Esophagus muscularis mucosa (tissue), 4 donors: ENCODE measurements around the gene SCP2. TPM values are rescaled to one million over a fixed set of nuclear protein-coding genes. Genes with fewer than 3 reads are reported as not detected.

Source experiments
- DNase-seq: peaks from one replicate; pipeline ENCODE4 v3.0.0-alpha.2; 2017; ENCODE audit errors: extremely low spot score
- H3K27ac ChIP-seq, 4 donors: fragments of 200-600 bp; sonication (generic); replicated peaks in 1 of 4; 1 replicate in 3 of 4; 2 replicates in 1 of 4; pipeline ENCODE4 v1.5.1; 2016 to 2019; ENCODE audit warnings: mild to moderate bottlenecking in 1 of 4
- H3K27me3 ChIP-seq, 4 donors: fragments of 200-600 bp; sonication (generic); one replicate each; pipeline versions ENCODE4 v1.5.1 to v1.6.0; 2016 to 2019
- H3K36me3 ChIP-seq, 4 donors: fragments of 200-600 bp; sonication (generic); one replicate each; pipeline ENCODE4 v1.5.1; 2016 to 2019
- H3K4me1 ChIP-seq, 4 donors: fragments of 200-600 bp; sonication (generic); one replicate each; pipeline ENCODE4 v1.5.1; 2016 to 2019
- H3K4me3 ChIP-seq, 4 donors: fragments of 200-600 bp; sonication (generic); 1 replicate in 2 of 4; 2 replicates in 2 of 4; pipeline ENCODE4 v1.5.1; 2016 to 2019; ENCODE audit warnings: mild to moderate bottlenecking in 4 of 4, moderate library complexity in 1 of 4
- H3K9me3 ChIP-seq, 4 donors: fragments of 200-600 bp; sonication (generic); 1 replicate in 3 of 4; 2 replicates in 1 of 4; pipeline ENCODE4 v1.5.1; 2016 to 2019
- EP300 ChIP-seq: sonication (generic); formaldehyde crosslinking; IDR thresholded peaks from one replicate; pipeline ENCODE4 v1.6.1; 2017; ENCODE audit warnings: antibody characterized with exemption
- POLR2A ChIP-seq: fragments of 450-650 bp; IDR thresholded peaks from one replicate; pipeline ENCODE4 v1.6.1; 2017; ENCODE audit warnings: antibody characterized with exemption, moderate library complexity, mild to moderate bottlenecking, low read depth
- POLR2AphosphoS5 ChIP-seq, 2 donors: sonication (generic); formaldehyde crosslinking; IDR thresholded peaks; one replicate each; pipeline ENCODE4 v1.6.1; 2017; ENCODE audit warnings: antibody characterized with exemption in 2 of 2
- WGBS: methylation state at CpG from one replicate; pipeline ENCODE4 v1.1.5; 2018; 5-methylcytosine and 5-hydroxymethylcytosine counted together
- intact Hi-C: fragments of 100-400 bp; cut with DNase I; formaldehyde crosslinking; loops from one replicate; pipeline ENCODE4 v1.15.1; 2023
- small RNA-seq, 3 donors: library from RNA; depleted of rRNA; stranded (forward); fragments of <200 nt; gene quantifications; one replicate each; pipeline ENCODE3, GENCODE V24; 2016
- total RNA-seq, 4 donors: library from RNA; depleted of rRNA; stranded (reverse); fragments of >200 nt; gene quantifications; one replicate each; pipeline versions ENCODE4 v1.1.0 to v1.2.1, GENCODE V29; 2016
- TF ChIP-seq, protein P1 (sequence below), 3 experiments: fragments of 200-600 bp in 2 of 3; fragments of 450-650 bp in 1 of 3; sonication (generic) in 2 of 3; IDR thresholded peaks; one replicate each; pipeline ENCODE4 v1.5.1; 2017 to 2019; ENCODE audit warnings: antibody characterized with exemption in 3 of 3, mild to moderate bottlenecking in 2 of 3, moderate library complexity in 1 of 3

Gene SCP2
- total RNA-seq, 4 donors from 2014 or later, result 83.0 to 94.3 (median 92.1) TPM

DNA sequence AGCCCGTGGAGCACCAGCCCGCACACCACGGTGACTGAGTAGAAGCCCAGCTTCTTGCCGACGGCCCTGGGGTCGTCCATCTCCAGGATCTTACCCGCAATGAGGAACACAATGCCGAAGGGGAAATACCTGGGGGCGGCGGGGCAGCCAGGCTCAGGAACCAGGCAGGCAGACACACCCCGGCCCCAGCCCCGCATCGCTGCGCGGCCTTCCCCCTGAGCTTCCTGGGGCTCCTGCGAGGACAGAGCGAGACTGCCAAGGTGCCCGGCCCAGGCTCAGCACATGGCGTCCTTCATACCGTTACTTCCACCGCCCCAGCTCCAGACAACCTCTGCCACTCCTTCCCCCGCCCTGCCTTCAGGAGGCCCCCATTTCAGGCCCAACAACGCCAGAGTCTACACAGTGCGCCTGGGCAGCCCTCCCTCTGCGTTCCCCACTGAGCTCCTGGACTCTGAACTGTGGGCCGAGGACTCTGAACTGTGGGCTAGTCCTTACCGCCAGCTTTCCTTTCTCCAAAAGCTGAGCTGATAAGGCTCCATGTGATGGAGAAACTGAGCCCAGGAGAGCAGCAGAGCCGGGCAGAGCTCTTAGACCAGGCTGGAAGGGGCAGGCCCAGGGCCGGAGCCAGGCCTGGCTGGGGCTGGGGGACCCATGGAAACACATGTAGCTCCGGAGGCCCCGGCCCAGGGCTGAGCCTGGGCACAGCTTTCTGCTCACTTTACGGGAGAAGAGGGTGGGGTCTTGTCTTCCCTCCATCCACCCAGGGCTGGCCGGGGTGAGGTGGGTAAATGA lies 165.8 kb downstream of the SCP2 start:
- Histone ChIP-seq H3K36me3 (no peaks in the 10 kb centered on the region), H3K27ac (no peak overlapping the region), H3K4me1 (peaks cover 0 to 9% (median 3%) of the 10 kb centered on the region in 4 donors), H3K4me3 (no peak overlapping the region), H3K27me3 (no peaks in the 10 kb centered on the region), H3K9me3 (no peaks in the 10 kb centered on the region)
- WGBS, result 97% methylated on average over 25 of the region's 33 CpGs
- intact Hi-C loops, result no loop called here
- no peak for TF ChIP-seq POLR2A
- TF ChIP-seq POLR2AphosphoS5 (IDR thresholded peaks at IDR 0.05), result no peak
- TF ChIP-seq, protein P1, sequence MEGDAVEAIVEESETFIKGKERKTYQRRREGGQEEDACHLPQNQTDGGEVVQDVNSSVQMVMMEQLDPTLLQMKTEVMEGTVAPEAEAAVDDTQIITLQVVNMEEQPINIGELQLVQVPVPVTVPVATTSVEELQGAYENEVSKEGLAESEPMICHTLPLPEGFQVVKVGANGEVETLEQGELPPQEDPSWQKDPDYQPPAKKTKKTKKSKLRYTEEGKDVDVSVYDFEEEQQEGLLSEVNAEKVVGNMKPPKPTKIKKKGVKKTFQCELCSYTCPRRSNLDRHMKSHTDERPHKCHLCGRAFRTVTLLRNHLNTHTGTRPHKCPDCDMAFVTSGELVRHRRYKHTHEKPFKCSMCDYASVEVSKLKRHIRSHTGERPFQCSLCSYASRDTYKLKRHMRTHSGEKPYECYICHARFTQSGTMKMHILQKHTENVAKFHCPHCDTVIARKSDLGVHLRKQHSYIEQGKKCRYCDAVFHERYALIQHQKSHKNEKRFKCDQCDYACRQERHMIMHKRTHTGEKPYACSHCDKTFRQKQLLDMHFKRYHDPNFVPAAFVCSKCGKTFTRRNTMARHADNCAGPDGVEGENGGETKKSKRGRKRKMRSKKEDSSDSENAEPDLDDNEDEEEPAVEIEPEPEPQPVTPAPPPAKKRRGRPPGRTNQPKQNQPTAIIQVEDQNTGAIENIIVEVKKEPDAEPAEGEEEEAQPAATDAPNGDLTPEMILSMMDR (IDR thresholded peaks at IDR 0.05), result no peak
- TF ChIP-seq EP300, result no peak
- DNase-seq, result no peak

DNA sequence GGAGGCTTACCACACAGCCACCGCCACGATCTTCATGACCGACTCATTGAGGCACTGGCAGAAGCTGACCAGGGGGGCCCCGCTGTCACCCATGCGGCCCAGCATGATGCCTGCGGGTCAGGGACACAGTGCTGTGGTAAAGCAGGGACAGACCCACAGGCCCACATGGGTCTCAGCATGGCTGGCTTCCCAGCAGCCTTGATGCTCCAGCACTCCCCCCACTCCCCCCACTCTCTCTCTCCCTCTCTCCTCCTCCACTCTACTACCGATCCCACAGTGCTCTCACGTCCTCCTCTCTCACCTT lies 166.3 kb downstream of the SCP2 start:
- Histone ChIP-seq H3K27me3 (no peaks in the 10 kb centered on the region), H3K36me3 (no peaks in the 10 kb centered on the region), H3K9me3 (no peaks in the 10 kb centered on the region), H3K4me1 (peaks cover 0 to 6% (median 3%) of the 10 kb centered on the region in 4 donors), H3K27ac (no peak overlapping the region), H3K4me3 (no peak overlapping the region)
- no peak for DNase-seq
- TF ChIP-seq POLR2AphosphoS5 (IDR thresholded peaks at IDR 0.05) (no peak), POLR2A (no peak), EP300 (no peak)
- TF ChIP-seq, protein P1 (IDR thresholded peaks at IDR 0.05), result no peak
- WGBS, result 89% methylated on average over 8 of the region's 8 CpGs
- intact Hi-C loops, result no loop called here

DNA sequence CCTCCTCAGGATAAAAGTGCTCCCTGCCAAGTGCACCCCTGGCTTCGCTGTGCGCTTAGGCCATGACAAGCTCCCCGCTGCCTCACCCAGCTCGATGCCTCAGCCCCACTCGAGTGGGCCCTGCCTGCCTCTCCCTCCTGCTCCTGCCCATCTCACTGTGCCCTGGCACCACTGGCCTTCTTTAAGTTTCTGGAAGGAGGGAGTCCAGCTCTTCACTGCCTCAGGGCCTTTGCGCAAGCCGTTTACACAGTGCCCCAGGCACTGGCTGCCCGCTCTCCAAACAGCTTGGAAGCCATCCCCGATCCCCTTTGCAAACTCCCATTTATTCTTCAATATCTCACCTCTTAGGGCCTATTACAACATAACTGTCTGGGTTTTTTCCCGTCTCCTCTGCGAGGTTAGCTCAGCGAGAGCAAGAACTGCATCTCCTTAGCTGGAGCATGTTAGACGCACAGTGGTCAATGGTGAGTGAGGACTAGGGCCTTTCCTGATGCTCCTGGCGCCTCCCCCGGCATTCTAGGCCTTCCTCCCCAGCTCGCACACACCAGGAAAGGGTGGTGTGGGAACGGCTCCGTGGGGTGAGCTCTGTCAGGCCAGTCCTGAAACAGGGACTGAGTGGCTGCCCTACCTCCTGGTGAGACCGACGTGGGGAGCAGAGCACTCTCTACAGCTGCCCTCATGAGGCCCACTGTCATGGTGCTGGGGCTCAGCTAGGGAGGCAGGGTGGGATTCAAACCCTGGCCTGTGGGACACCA lies 166.9 kb downstream of the SCP2 start:
- intact Hi-C loops, result no loop called here
- H3K36me3 ChIP-seq, result no peaks in the 10 kb centered on the region
- no peaks in the 10 kb centered on the region for H3K27me3 ChIP-seq
- peaks cover 0 to 6% (median 2%) of the 10 kb centered on the region in 4 donors for H3K4me1 ChIP-seq
- 92% methylated on average over 16 of the region's 20 CpGs for WGBS
- no peaks in the 10 kb centered on the region for H3K9me3 ChIP-seq
- no peak overlapping the region for H3K27ac ChIP-seq
- no peak overlapping the region for H3K4me3 ChIP-seq
- DNase-seq, result no peak
- TF ChIP-seq POLR2A (no peak), EP300 (no peak), POLR2AphosphoS5 (IDR thresholded peaks at IDR 0.05) (no peak)
- TF ChIP-seq, protein P1 (IDR thresholded peaks at IDR 0.05), result no peak

DNA sequence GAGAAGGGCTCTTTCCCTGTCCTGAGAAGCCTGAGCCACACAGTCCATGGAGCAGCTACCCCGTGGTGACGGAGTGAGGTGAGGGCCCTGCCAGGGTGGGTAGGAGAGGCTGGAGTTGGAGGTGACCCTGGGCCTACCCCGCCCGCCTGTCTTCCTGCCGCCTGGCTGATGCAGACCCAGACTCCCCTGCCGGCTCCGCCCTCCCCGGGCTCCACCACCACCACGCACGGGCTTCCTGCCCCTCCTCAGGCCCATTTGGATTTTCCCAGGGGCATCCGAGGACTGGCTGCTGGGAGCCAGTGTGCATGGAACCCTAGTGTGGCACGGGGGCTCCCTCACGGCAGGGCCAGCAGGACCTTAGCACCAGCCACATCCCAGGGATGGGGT lies 167.4 kb downstream of the SCP2 start:
- no peaks in the 10 kb centered on the region for H3K27me3 ChIP-seq
- no peak overlapping the region for H3K27ac ChIP-seq
- WGBS, result 30% methylated on average over 4 of the region's 13 CpGs
- TF ChIP-seq POLR2A, result no peak
- TF ChIP-seq EP300, result no peak
- TF ChIP-seq, protein P1 (IDR thresholded peaks at IDR 0.05), result no peak
- TF ChIP-seq POLR2AphosphoS5 (IDR thresholded peaks at IDR 0.05), result no peak
- no peak for DNase-seq
- no peaks in the 10 kb centered on the region for H3K36me3 ChIP-seq
- no peak overlapping the region for H3K4me3 ChIP-seq
- peaks cover 0 to 6% (median 2%) of the 10 kb centered on the region in 4 donors for H3K4me1 ChIP-seq
- intact Hi-C loops, result no loop called here
- H3K9me3 ChIP-seq, result no peaks in the 10 kb centered on the region

Small RNA genes within 50 kb of the gene (small RNA-seq; reads per million reads assigned to genes)
- 0 reads per million in 3 donors for gene AC099677.1
- 0 reads per million in 3 donors for gene AC099677.2
- 0 reads per million in 3 donors for gene HIGD1AP11
- gene MIR1273F, result 0 reads per million in 3 donors
- 0 reads per million in 3 donors for gene MIR1273G
- 0 reads per million in 3 donors for gene MIR5095

Other genes with a start within 250 kb of the SCP2 start
- 1 to 10 TPM; 8.3 to 9.7 (median 9.2) TPM for gene COA7, start 228.9 kb upstream of the SCP2 start, total RNA-seq
- 10 to 100 TPM; 42.1 to 72.2 (median 52.2) TPM for gene ZYG11B, start 200.8 kb upstream of the SCP2 start, total RNA-seq
- gene ZYG11A, start 84.5 kb upstream of the SCP2 start, total RNA-seq, result not detected
- gene ECHDC2, start 5.5 kb upstream of the SCP2 start, total RNA-seq, result 10 to 100 TPM; 45.7 to 87.6 (median 73.4) TPM
- gene PODN, start 134.9 kb downstream of the SCP2 start, total RNA-seq, result 100 to 1,000 TPM in 3 of 4 donors, 10 to 100 TPM in 1; 78.6 to 150 (median 113) TPM
- 1 to 10 TPM in 1 of 4 donors, under 1 TPM in 3; 0.45 to 3.7 (median 0.84) TPM for gene SLC1A7, start 215.4 kb downstream of the SCP2 start, total RNA-seq